Measurements from ENCODE around the gene OR6J1. TPM values are rescaled to one million over a fixed set of nuclear protein-coding genes. Genes with fewer than 3 reads are reported as not detected.

The OR6J1 gene
- polyA plus RNA-seq, 2 of the 4 experiments (the other 2 are of a cell fraction): not detected

DNA sequence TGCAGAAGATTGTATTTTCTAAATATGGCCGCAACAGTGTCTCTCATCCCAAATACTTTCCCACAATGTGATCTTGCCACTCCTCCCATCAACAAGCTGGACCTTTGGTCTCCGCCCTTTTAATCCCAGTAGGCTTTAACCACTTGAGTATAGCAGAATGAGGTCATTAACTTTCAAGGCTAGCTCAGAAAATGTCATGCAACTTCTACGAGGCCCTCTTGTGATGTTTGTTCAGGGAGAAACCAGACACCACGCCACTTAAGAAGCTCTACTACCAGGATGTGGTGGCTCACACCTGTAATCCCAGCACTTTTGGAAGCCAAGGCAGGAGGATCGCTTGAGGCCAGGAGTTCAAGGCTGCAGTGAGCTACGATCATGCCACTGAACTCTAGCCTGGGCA is 20.1 kb upstream of the OR6J1 start (continued):
- TF ChIP-seq MAZ (IDR thresholded peaks at IDR 0.05; ENCODE audit: borderline replicate concordance, low read depth, low read length) (no peak), NFE2L2 (conservative IDR thresholded peaks at IDR 0.05; ENCODE audit: low read length) (no peak), RCOR1 (IDR thresholded peaks at IDR 0.05; ENCODE audit: low read depth, low read length) (no peak)
- TF ChIP-seq, protein P1, sequence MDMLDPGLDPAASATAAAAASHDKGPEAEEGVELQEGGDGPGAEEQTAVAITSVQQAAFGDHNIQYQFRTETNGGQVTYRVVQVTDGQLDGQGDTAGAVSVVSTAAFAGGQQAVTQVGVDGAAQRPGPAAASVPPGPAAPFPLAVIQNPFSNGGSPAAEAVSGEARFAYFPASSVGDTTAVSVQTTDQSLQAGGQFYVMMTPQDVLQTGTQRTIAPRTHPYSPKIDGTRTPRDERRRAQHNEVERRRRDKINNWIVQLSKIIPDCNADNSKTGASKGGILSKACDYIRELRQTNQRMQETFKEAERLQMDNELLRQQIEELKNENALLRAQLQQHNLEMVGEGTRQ (IDR thresholded peaks at IDR 0.05): no peak

- CTCF ChIA-PET: interaction anchor here (0.7 to 5.9 kb wide), 6 partner anchors 17 to 193 kb away, joined by 3 to 69 read pairs (median 21); partner anchors contain the start of gene OR6J1
- DNase-seq (ENCODE audit: low read depth in 1 of 2, low spot score in 1 of 2) (no peak), FAIRE-seq (no peak), ATAC-seq (no peak)
- Histone ChIP-seq H3K4me1 (peaks cover 15% of the 10 kb centered on the region; the same call in 2 of the 3 replicates), H3K27ac (no peak overlapping the region), H3K4me3 (no peak overlapping the region), H3K4me2 (no peak overlapping the region), H3K9me3 (no peaks in the 10 kb centered on the region)
- 87% methylated on average over 4 of the region's 4 CpGs for WGBS (ENCODE audit: missing lambda C conversion rate)
- TF ChIP-seq PHF8 (IDR thresholded peaks at IDR 0.05; ENCODE audit: borderline replicate concordance, low read depth) (no peak), POLR2A (IDR thresholded peaks at IDR 0.05; ENCODE audit: low read length) (no peak), MYC (IDR thresholded peaks at IDR 0.05; ENCODE audit: borderline replicate concordance, low read length) (no peak), NPAS2 (CRISPR knock-in tag; IDR thresholded peaks at IDR 0.05; ENCODE audit: borderline replicate concordance) (no peak), HOXB5 (CRISPR knock-in tag; IDR thresholded peaks at IDR 0.05) (no peak), EHMT2 (IDR thresholded peaks at IDR 0.05; ENCODE audit: low read depth) (no peak), JUNB (IDR thresholded peaks at IDR 0.05) (no peak), ESRRA (IDR thresholded peaks at IDR 0.05; ENCODE audit: borderline replicate concordance, low read length) (no peak), CEBPB (IDR thresholded peaks at IDR 0.05) (no peak), ATOH8 (CRISPR knock-in tag; IDR thresholded peaks at IDR 0.05; ENCODE audit: low read depth) (no peak), SMC3 (IDR thresholded peaks at IDR 0.05) (no peak), BHLHE40 (IDR thresholded peaks at IDR 0.05; ENCODE audit: low read depth, low read length) (no peak), REST (IDR thresholded peaks at IDR 0.05) (no peak), EHF (CRISPR knock-in tag; IDR thresholded peaks at IDR 0.05) (no peak), BCL3 (IDR thresholded peaks at IDR 0.05) (no peak), POLR2AphosphoS2 (conservative IDR thresholded peaks at IDR 0.05; ENCODE audit: low read length) (no peak), FOXS1 (CRISPR knock-in tag; IDR thresholded peaks at IDR 0.05) (no peak), NFE2L2 (conservative IDR thresholded peaks at IDR 0.05; ENCODE audit: low read length) (no peak), ELK1 (IDR thresholded peaks at IDR 0.05; ENCODE audit: low read depth, low read length) (no peak)
- TF ChIP-seq, protein P2, sequence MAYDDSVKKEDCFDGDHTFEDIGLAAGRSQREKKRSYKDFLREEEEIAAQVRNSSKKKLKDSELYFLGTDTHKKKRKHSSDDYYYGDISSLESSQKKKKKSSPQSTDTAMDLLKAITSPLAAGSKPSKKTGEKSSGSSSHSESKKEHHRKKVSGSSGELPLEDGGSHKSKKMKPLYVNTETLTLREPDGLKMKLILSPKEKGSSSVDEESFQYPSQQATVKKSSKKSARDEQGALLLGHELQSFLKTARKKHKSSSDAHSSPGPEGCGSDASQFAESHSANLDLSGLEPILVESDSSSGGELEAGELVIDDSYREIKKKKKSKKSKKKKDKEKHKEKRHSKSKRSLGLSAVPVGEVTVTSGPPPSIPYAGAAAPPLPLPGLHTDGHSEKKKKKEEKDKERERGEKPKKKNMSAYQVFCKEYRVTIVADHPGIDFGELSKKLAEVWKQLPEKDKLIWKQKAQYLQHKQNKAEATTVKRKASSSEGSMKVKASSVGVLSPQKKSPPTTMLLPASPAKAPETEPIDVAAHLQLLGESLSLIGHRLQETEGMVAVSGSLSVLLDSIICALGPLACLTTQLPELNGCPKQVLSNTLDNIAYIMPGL (CRISPR knock-in tag; IDR thresholded peaks at IDR 0.05; ENCODE audit: borderline replicate concordance): no peak
- POLR2A ChIA-PET: no interaction called here
Observed at GRCh38 chr14:22660654-22661053, 16.5 kb upstream of the OR6J1 start.
